Activated CD4-positive, alpha-beta T cell treated with anti-CD3 and anti-CD28 coated beads for 36 hours (primary cell): Measurements from ENCODE around the gene SCAMP4. TPM values are rescaled to one million over a fixed set of nuclear protein-coding genes. Genes with fewer than 3 reads are reported as not detected.

Experiments used
- ATAC-seq: fragments of 200-7000 bp; cut with Tn5 transposase; one replicate; pipeline ENCODE4 v1.10.0; 2021; ENCODE audit warnings: mild to moderate bottlenecking, moderate library complexity
- CTCF ChIA-PET: fragments of 350-600 bp; sonication (Branson Sonifier 250); formaldehyde crosslinking; loops from one replicate; lab custom pipeline; 2021; ENCODE audit warnings: antibody characterized with exemption; lab: Charles Lee
- POLR2A ChIA-PET: fragments of 350-600 bp; sonication (Branson Sonifier 250); formaldehyde crosslinking; loops from one replicate; lab custom pipeline; 2021; ENCODE audit warnings: antibody characterized with exemption, inconsistent platforms; lab: Charles Lee
- DNase-seq: peaks from one replicate; pipeline ENCODE4 v3.0.0-alpha.2; 2020
- H3K27ac Mint-ChIP-seq: one replicate; pipeline ENCODE4 v1.8.0; 2021; ENCODE audit warnings: mixed read lengths
- H3K27me3 Mint-ChIP-seq: one replicate; pipeline ENCODE4 v1.8.0; 2021; ENCODE audit warnings: mixed read lengths
- H3K36me3 Mint-ChIP-seq: one replicate; pipeline ENCODE4 v1.8.0; 2021; ENCODE audit warnings: low read depth, mixed read lengths
- H3K4me1 Mint-ChIP-seq: one replicate; pipeline ENCODE4 v1.8.0; 2021; ENCODE audit warnings: mixed read lengths
- H3K4me3 Mint-ChIP-seq: one replicate; pipeline ENCODE4 v1.8.0; 2021; ENCODE audit warnings: mild to moderate bottlenecking, moderate library complexity, mixed read lengths
- H3K9me3 Mint-ChIP-seq: one replicate; pipeline ENCODE4 v1.8.0; 2021; ENCODE audit warnings: low read depth, mixed read lengths
- intact Hi-C, 2 experiments: fragments of 100-400 bp; cut with DNase I in 1 of 2; cut with micrococcal nuclease in 1 of 2; formaldehyde crosslinking; loops; one replicate each; pipeline versions ENCODE4 v1.14.2 to v1.15.1; 2022 to 2024; cut with DNase I, micrococcal nuclease
- total RNA-seq, 2 experiments: library from RNA; stranded (reverse); gene quantifications; one replicate each; pipeline ENCODE4 v1.2.3, GENCODE V29; 2021

Gene SCAMP4
- total RNA-seq, 2 experiments from 2014 or later = 20.5 to 25.6 TPM

DNA sequence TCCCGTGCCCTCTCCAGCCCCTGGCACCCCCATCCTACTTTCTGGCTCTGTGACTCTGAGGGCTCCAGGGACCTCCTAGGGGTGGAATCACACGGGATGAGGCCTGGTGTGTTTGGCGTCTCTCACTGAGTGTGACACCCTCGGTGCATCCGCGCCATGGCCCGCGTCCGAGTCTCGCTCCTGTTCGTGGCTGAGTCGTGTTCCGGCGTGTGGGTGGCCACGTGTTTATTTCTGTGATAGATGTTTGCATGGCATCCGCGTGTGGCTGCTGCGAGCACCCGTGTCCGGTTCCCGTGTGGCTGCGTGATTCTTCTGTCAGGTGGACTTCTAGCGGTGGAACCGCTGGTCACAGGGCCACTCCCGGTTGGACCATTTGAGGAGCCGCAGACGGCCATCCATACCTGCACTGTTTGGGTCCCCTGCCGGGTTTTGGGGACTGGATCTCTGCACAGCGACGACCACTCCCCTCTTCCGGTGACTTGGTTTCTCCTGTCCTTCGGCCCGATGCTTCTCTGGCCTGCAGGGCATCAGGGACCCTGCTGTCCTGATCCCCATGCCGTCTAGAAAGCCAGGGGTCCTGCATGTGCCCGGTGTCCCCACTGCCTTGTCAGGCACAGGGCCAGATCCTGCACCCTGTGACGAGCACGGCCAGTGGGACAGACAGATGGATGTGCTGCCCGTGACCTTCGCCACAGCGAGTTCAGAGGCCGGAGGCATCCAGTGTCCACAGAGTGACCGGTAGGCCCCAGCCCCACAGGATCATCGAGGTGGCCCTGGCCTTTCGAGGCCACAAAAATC is 44.3 kb downstream of the SCAMP4 start:
- CTCF ChIA-PET = no interaction called here
- H3K4me3 Mint-ChIP-seq = no peak overlapping the region
- POLR2A ChIA-PET = no interaction called here

DNA sequence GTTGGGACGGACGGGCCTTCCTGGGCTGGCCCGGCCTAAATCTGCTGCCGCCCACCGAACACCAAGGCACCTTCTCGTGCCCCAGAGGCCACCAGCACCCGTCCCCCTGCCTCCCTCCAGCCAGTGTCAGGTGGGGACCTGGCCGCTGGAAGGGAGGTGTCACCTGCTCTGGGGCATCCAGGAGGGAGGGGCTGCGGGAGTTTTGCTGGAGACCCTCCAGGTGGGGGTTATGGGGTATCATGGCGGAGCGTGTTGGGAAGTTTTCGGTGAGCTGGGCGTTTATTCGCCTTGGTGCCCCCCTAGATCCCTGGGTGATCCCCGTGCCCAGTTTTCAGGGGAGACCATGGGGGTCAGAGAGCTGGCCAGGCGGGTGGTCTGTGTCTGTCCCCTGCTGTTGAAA is 45.4 kb downstream of the SCAMP4 start:
- Mint-ChIP-seq H3K9me3 (no peaks in the 10 kb centered on the region), H3K4me1 (peaks cover 12% of the 10 kb centered on the region), H3K4me3 (no peak overlapping the region), H3K36me3 (peaks cover 2% of the 10 kb centered on the region), H3K27ac (no peak overlapping the region), H3K27me3 (no peaks in the 10 kb centered on the region)
- ChIA-PET POLR2A (no interaction called here), CTCF (no interaction called here)
- intact Hi-C loops = loop anchor here in 1 of 2 experiments (10.0 kb wide), 1 partner anchor 1496 kb away; no protein-coding TSS in a partner anchor
- ATAC-seq = no peak
- no peak for DNase-seq

More for the DNA sequence above, 44.3 kb downstream of the SCAMP4 start:
- Mint-ChIP-seq H3K27me3 (no peaks in the 10 kb centered on the region), H3K27ac (peak overlapping the region; percentile 14), H3K4me1 (peaks cover 12% of the 10 kb centered on the region), H3K36me3 (peaks cover 2% of the 10 kb centered on the region), H3K9me3 (no peaks in the 10 kb centered on the region)
- intact Hi-C loops = loop anchor here in 1 of 2 experiments (10.0 kb wide), 1 partner anchor 1495 kb away; no protein-coding TSS in a partner anchor
- ATAC-seq = no peak
- DNase-seq = no peak

DNA sequence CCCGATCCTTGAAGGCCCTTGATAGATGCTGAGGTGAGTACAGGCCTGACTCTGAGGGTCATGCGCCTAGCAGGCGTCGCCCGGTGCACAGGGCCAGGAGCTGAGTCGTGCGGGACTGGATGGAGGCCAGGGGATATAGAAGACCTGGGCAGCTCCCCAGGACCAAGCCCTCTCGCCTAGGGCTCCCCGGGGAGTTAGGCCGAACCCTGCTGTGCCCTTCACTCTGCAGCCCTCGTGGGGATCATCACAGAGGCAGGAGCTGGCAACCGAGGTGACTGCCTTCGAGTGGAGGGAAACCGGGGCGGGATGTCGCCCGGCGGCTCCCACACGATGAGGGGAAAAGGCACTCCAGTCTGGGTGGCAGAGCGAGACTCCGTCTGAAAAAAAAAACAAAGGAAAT is 47.4 kb downstream of the SCAMP4 start:
- intact Hi-C loops = loop anchor here in 1 of 2 experiments (10.0 kb wide), 1 partner anchor 1498 kb away; no protein-coding TSS in a partner anchor
- Mint-ChIP-seq H3K4me1 (peaks cover 8% of the 10 kb centered on the region), H3K4me3 (no peak overlapping the region), H3K36me3 (no peaks in the 10 kb centered on the region), H3K27ac (no peak overlapping the region), H3K9me3 (no peaks in the 10 kb centered on the region), H3K27me3 (no peaks in the 10 kb centered on the region)
- DNase-seq (no peak), ATAC-seq (no peak)
- POLR2A ChIA-PET = no interaction called here
- CTCF ChIA-PET = interaction anchor here (0.5 kb wide), 1 partner anchor 115 kb away, joined by 3 read pairs; no protein-coding TSS in a partner anchor

DNA sequence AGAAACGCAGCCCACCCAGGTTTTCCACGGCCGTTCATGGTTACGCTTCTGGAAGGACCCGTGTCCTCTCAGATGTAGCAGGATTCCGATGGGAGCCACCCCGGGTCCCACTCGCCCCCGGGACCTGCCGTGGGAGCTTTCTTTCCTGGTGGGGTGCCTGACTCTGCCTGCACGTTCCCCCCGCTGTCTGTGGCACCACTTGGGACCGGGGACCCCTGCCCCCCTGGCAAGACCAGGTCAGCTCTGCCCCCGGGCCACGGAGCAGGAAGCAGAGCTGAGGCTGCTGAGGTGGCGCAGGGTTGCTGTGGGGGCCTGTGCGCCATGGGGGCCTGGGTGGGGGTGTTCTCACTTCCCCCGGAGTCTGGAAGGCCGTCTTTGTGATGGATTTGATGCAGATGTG is 47.8 kb downstream of the SCAMP4 start:
- ChIA-PET CTCF (interaction anchor here (0.5 kb wide), 1 partner anchor 115 kb away, joined by 3 read pairs; no protein-coding TSS in a partner anchor), POLR2A (interaction anchor here (0.6 kb wide), 1 partner anchor 15 kb away, joined by 4 read pairs; no protein-coding TSS in a partner anchor)
- Mint-ChIP-seq H3K27me3 (no peaks in the 10 kb centered on the region), H3K4me1 (peaks cover 8% of the 10 kb centered on the region), H3K9me3 (no peaks in the 10 kb centered on the region), H3K4me3 (no peak overlapping the region), H3K27ac (no peak overlapping the region), H3K36me3 (no peaks in the 10 kb centered on the region)
- ATAC-seq (no peak), DNase-seq (no peak)
- intact Hi-C loops = loop anchor here in 1 of 2 experiments (10.0 kb wide), 1 partner anchor 1498 kb away; no protein-coding TSS in a partner anchor

DNA sequence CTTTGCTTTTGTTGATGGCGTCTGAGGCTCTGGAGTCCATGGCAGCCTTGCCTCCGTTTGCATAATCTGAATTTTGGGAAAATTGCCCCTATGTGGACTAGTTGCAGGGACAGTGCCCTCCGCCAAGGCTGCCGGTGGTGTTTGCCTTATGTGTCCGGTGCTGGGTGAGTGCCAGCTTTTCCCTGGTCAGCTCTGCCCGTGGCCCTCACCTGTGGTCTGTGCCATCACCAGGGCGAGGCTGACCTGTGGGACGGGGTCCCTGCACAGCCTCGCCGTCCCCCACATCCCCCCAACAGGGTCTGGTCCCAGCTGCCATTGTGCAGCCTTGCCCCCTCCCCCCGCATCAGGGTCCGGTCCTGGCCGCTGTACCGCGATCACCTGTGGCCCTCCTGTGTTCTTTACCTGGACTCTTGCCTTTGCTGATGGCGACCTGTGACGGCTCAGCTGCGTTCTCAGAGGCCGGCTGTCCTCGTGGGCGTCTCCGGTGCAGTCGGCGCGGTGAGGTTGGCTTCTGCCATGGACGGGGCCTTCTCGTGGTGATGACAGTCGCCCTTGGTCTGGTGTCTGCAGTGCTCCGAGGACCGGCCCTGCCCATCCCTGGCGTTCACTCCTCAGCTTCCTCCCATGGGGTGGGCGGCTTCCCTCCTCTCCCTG is 48.4 kb downstream of the SCAMP4 start:
- CTCF ChIA-PET = no interaction called here
- no peaks in the 10 kb centered on the region for H3K36me3 Mint-ChIP-seq

DNA sequence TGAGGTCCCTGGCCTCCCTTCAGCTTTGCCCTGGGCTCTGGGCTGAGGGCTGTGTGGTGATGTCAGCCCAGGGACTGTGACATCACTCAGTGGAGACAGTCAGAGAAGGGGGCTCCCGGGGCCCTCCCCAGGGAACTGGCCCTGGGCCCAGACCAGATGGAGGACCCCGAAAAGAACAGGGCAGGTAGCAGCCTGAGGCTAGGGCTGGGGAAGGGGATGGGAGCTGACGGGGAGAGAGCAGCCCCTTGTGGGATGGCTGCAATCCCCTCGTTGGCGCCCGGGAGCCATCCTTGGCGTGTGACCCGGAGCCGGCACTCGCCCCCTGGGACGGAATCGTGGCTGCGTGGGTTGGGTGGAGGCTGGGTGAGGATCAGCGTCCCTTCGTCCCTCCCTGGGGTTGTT is 49.3 kb downstream of the SCAMP4 start:
- DNase-seq (no peak), ATAC-seq (no peak)
- Mint-ChIP-seq H3K9me3 (no peaks in the 10 kb centered on the region), H3K27me3 (no peaks in the 10 kb centered on the region), H3K27ac (no peak overlapping the region), H3K36me3 (no peaks in the 10 kb centered on the region), H3K4me1 (peaks cover 2% of the 10 kb centered on the region), H3K4me3 (no peak overlapping the region)
- CTCF ChIA-PET = no interaction called here
- intact Hi-C loops = loop anchor here in 1 of 2 experiments (10.0 kb wide), 1 partner anchor 1500 kb away; no protein-coding TSS in a partner anchor
- POLR2A ChIA-PET = no interaction called here

More for the DNA sequence above, 48.4 kb downstream of the SCAMP4 start:
- Mint-ChIP-seq H3K9me3 (no peaks in the 10 kb centered on the region), H3K27me3 (no peaks in the 10 kb centered on the region), H3K4me1 (peaks cover 6% of the 10 kb centered on the region), H3K4me3 (no peak overlapping the region), H3K27ac (no peak overlapping the region)
- DNase-seq = no peak
- ATAC-seq = no peak
- POLR2A ChIA-PET = interaction anchor here (0.6 kb wide), 1 partner anchor 15 kb away, joined by 4 read pairs; no protein-coding TSS in a partner anchor
- intact Hi-C loops = loop anchor here in 1 of 2 experiments (10.0 kb wide), 1 partner anchor 1499 kb away; no protein-coding TSS in a partner anchor

DNA sequence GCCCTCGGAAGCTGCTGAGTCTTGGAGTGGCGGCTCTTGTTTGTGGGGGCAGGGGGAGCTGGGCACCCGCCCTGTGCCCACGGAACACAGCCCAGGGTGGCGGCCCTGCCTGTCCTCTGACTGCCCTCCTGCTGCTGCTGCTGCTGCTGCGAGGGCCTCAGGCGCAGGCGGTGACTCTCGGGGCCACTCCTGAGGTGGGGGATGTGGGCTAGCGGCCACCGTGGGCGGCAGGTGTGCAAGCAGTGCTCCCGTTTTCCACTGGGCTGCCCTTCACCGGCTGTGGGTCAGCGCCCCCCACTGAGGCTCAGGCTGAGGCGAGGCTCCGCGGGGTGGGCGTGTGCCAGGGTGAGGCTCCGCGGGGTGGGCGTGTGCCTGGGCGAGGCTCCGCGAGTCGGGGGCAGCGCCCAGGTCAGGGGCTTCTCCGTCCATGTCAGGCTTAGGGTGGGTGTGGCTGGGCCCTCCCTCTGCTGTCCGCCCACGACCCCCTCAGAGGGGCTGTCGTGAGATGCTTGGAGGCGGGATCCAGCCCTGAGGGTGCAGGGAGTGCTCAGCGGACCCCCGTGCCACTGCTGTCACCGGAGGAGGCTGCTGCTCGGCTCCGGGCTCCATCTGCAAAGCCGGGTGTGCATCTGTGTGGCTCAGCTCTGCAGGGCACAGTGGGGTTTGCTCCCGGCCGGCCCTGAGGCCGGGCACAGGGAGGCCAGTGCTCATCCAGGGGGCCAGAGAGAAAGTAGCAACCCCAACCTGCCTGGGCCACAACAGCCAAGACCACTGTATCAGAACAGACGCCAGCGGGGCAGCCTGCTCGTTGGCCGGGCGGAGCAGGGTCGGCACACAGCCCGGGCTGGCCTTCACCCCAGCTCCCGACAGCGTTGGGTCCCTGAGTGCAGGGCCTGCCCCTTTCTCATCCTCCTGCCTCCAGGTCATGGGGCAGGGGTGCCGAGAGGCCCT is 50.2 kb downstream of the SCAMP4 start:
- Mint-ChIP-seq H3K27me3 (no peaks in the 10 kb centered on the region), H3K4me3 (no peak overlapping the region), H3K4me1 (peaks cover 2% of the 10 kb centered on the region), H3K36me3 (peaks cover 1% of the 10 kb centered on the region), H3K9me3 (no peaks in the 10 kb centered on the region), H3K27ac (no peak overlapping the region)
- intact Hi-C loops = loop anchor here in 1 of 2 experiments (10.0 kb wide), 1 partner anchor 1501 kb away; no protein-coding TSS in a partner anchor
- POLR2A ChIA-PET = no interaction called here
- CTCF ChIA-PET = no interaction called here
- ATAC-seq = no peak
- DNase-seq = no peak

DNA sequence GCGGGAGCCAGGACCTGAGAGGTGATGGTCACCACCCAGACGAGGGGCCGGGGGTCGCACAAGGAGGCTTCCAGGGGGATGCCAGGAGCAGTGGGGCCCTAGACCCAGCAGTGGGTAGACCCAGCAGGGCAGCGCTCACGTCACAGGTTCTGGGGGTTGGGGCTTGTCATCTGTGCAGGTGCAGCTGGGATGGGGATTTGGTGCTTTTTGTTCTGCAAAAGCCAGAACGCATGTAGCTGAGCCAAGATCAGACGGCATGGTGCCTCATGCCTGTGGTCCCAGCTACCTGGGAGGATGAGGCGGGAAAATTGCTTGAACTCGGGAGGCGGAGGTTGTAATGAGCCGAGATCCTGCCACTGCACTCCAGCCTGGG is 50.9 kb downstream of the SCAMP4 start:
- ChIA-PET POLR2A (no interaction called here), CTCF (no interaction called here)
- intact Hi-C loops = loop anchor here in 1 of 2 experiments (10.0 kb wide), 1 partner anchor 1501 kb away; no protein-coding TSS in a partner anchor
- H3K36me3 Mint-ChIP-seq = peaks cover 1% of the 10 kb centered on the region
- no peak overlapping the region for H3K27ac Mint-ChIP-seq
- no peak for ATAC-seq
- no peak overlapping the region for H3K4me3 Mint-ChIP-seq
- DNase-seq = no peak
- peaks cover 2% of the 10 kb centered on the region for H3K4me1 Mint-ChIP-seq
- H3K9me3 Mint-ChIP-seq = no peaks in the 10 kb centered on the region
- no peaks in the 10 kb centered on the region for H3K27me3 Mint-ChIP-seq

DNA sequence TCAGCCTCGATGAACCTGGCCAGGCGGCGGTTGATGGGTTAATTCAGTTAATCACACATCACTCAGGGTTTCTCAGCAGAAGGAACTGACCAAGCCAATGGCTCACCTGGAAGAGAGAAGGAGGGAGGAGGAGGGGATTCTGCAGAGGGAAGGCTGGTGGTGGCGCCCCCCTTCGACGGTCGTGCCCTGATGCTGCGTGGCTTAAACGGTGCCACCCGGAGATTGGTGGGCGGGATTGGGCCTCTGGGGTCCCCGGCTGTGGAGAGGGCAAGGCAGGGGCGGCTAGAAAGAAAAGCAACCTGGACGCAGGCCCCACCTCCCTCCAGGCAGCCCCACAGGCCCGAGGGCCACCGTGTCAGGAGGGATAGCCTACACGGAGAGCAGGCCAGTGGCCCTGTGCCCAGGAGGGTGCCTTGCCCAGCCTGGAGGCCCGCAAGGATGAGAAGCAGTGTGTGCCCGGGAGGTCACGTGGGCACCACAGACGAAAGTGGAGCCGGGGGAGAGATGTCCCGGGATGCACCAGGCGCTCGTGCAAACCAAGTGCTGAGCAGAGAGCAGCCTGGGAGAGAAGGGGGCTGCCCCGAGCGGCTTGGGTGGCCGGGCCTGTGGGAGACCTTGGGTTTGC is 51.8 kb downstream of the SCAMP4 start:
- Mint-ChIP-seq H3K4me3 (no peak overlapping the region), H3K4me1 (peaks cover 2% of the 10 kb centered on the region), H3K27me3 (no peaks in the 10 kb centered on the region), H3K36me3 (peaks cover 1% of the 10 kb centered on the region), H3K27ac (no peak overlapping the region), H3K9me3 (no peaks in the 10 kb centered on the region)
- ATAC-seq = no peak
- ChIA-PET CTCF (interaction anchor here (0.6 kb wide), 1 partner anchor 42 kb away, joined by 3 read pairs; no protein-coding TSS in a partner anchor), POLR2A (no interaction called here)
- intact Hi-C loops = loop anchor here in 1 of 2 experiments (10.0 kb wide), 1 partner anchor 1502 kb away; no protein-coding TSS in a partner anchor
- no peak for DNase-seq

DNA sequence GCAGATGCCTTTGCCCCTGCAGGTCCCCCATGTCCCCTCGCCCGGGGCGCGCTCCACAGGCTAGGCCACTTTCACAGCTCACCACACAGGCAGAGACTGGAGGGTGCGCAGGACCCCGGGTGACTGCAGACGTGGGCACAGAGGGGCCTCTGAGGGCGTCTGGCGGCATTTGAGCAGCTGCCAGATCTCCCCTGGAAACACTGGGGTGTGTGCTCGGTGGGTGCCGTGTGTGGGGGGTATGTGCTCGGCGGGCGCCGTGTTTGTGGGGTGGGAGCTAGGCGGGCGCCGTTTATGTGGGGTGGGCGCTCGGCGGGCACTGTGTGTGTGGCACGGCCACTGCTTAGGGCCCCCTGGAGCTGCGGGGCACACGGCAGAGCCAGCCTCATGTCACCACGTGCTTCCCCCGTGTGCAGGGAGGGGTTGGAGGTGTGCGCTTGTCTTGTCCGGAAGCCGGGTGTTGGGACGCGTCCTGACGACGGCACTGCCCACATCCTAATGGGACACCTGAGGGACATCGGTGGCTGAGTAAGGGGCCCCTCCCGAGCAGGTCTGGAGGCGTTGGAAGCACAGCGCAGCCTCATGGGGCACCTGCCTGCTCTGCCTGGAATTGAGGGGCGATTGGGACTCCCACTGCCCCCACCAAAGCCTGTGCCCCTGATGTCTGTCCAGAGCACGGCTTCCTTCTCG is 52.5 kb downstream of the SCAMP4 start:
- Mint-ChIP-seq H3K4me1 (peaks cover 2% of the 10 kb centered on the region), H3K36me3 (peaks cover 1% of the 10 kb centered on the region), H3K9me3 (no peaks in the 10 kb centered on the region), H3K27ac (no peak overlapping the region), H3K27me3 (no peaks in the 10 kb centered on the region), H3K4me3 (no peak overlapping the region)
- ATAC-seq (no peak), DNase-seq (no peak)
- CTCF ChIA-PET = interaction anchor here (0.6 to 0.8 kb wide), 2 partner anchors 11 to 43 kb away, joined by 3 read pairs; no protein-coding TSS in a partner anchor
- intact Hi-C loops = loop anchor here in 1 of 2 experiments (10.0 kb wide), 1 partner anchor 1503 kb away; no protein-coding TSS in a partner anchor
- POLR2A ChIA-PET = no interaction called here
